CD4-positive, alpha-beta T cell (primary cell): ENCODE data around the gene MMP20. TPM values are rescaled to one million over a fixed set of nuclear protein-coding genes. Genes with fewer than 3 reads are reported as not detected.

Experiments
- ATAC-seq: fragments of 200-7000 bp; cut with Tn5 transposase; one replicate; pipeline ENCODE4 v1.10.0; 2022; ENCODE audit warnings: mild to moderate bottlenecking; ENCODE audit not compliant: poor library complexity
- CTCF ChIA-PET: fragments of 350-600 bp; sonication (Branson Sonifier 250); formaldehyde crosslinking; loops from one replicate; lab custom pipeline; 2021; ENCODE audit warnings: antibody characterized with exemption, inconsistent platforms; lab: Charles Lee
- POLR2A ChIA-PET: fragments of 350-600 bp; sonication (Branson Sonifier 250); formaldehyde crosslinking; loops from one replicate; lab custom pipeline; 2021; ENCODE audit warnings: antibody characterized with exemption, inconsistent platforms; lab: Charles Lee
- DNase-seq, 14 experiments: peaks; one replicate each; pipeline ENCODE4 v3.0.0-alpha.2; 2013 to 2020; ENCODE audit warnings: mixed read lengths in 2 of 14
- H3K27ac ChIP-seq, 2 donors: one replicate each; pipeline versions ENCODE4 v1.5.1 to v1.7.0; 2013; ENCODE audit warnings: low read length in 2 of 2, low read depth in 1 of 2, mild to moderate bottlenecking in 1 of 2
- H3K27me3 ChIP-seq, 2 experiments: 1 replicate in 1 of 2; 2 replicates in 1 of 2; pipeline versions ENCODE4 v1.6.1 to v1.7.0; 2013; ENCODE audit warnings: low read length in 2 of 2, control low read depth in 1 of 2, mild to moderate bottlenecking in 1 of 2, moderate library complexity in 1 of 2; ENCODE audit not compliant: insufficient read depth in 2 of 2, control insufficient read depth in 1 of 2
- H3K36me3 ChIP-seq: one replicate; pipeline ENCODE4 v1.6.1; 2013; ENCODE audit warnings: low read length, control low read depth; ENCODE audit not compliant: insufficient read depth
- H3K4me1 ChIP-seq: one replicate; pipeline ENCODE4 v1.6.1; 2013; ENCODE audit warnings: low read length, control low read depth; ENCODE audit not compliant: insufficient read depth
- H3K4me3 ChIP-seq: one replicate; pipeline ENCODE4 v1.5.1; 2013; ENCODE audit warnings: mild to moderate bottlenecking, low read length, moderate library complexity
- H3K9me3 ChIP-seq, 2 experiments: 1 replicate in 1 of 2; 2 replicates in 1 of 2; pipeline versions ENCODE4 v1.6.1 to v1.7.0; 2013; ENCODE audit warnings: low read length in 2 of 2, mild to moderate bottlenecking in 2 of 2, control low read depth in 1 of 2, moderate library complexity in 1 of 2; ENCODE audit not compliant: control insufficient read depth in 1 of 2, insufficient read depth in 1 of 2
- H3K27ac Mint-ChIP-seq: one replicate; pipeline ENCODE4 v1.8.0; 2020; ENCODE audit warnings: mixed read lengths
- H3K27me3 Mint-ChIP-seq: one replicate; pipeline ENCODE4 v1.8.0; 2021; ENCODE audit warnings: mixed read lengths
- H3K36me3 Mint-ChIP-seq: one replicate; pipeline ENCODE4 v1.8.0; 2021; ENCODE audit warnings: low read depth, mixed read lengths
- H3K4me1 Mint-ChIP-seq: one replicate; pipeline ENCODE4 v1.8.0; 2021; ENCODE audit warnings: low read depth, mixed read lengths
- H3K4me3 Mint-ChIP-seq: one replicate; pipeline ENCODE4 v1.8.0; 2020; ENCODE audit warnings: mild to moderate bottlenecking, mixed read lengths
- H3K9me3 Mint-ChIP-seq: one replicate; pipeline ENCODE4 v1.8.0; 2020; ENCODE audit warnings: mixed read lengths
- CTCF ChIP-seq: fragments of 200-600 bp; IDR thresholded peaks from one replicate; pipeline ENCODE4 v1.8.0; 2022; ENCODE audit warnings: antibody characterized with exemption, mild to moderate bottlenecking
- intact Hi-C, 2 experiments: fragments of 100-400 bp; cut with DNase I in 1 of 2; cut with micrococcal nuclease in 1 of 2; formaldehyde crosslinking; loops; one replicate each; pipeline versions ENCODE4 v1.15.1 to v1.9.0; 2023 to 2025; cut with DNase I, micrococcal nuclease
- total RNA-seq, 174 experiments: library from RNA in 2 of 174; stranded (reverse) in 2 of 174; gene quantifications; one replicate each; pipeline ENCODE4 v1.2.3 and lab custom pipeline; 2021 to 2026

MMP20 gene
- total RNA-seq, 2 experiments from 2014 or later: not detected

GRCh38 chr11:102582140-102582539 is 43.0 kb downstream of the MMP20 start:
- peaks cover 8% of the 10 kb centered on the region for H3K4me1 ChIP-seq
- H3K4me3 Mint-ChIP-seq: no peak overlapping the region
- H3K27ac ChIP-seq: no peak overlapping the region
- intact Hi-C loops: no loop called here
- no peaks in the 10 kb centered on the region for H3K27me3 Mint-ChIP-seq
- no peaks in the 10 kb centered on the region for H3K27me3 ChIP-seq
- no peaks in the 10 kb centered on the region for H3K36me3 Mint-ChIP-seq
- no peak overlapping the region for H3K4me3 ChIP-seq
- ChIA-PET POLR2A (no interaction called here), CTCF (no interaction called here)
- DNase-seq: no peak
- no peaks in the 10 kb centered on the region for H3K9me3 ChIP-seq
- no peak overlapping the region for H3K27ac Mint-ChIP-seq
- H3K36me3 ChIP-seq: no peaks in the 10 kb centered on the region
- H3K4me1 Mint-ChIP-seq: peaks cover 7% of the 10 kb centered on the region
- peaks cover 6% of the 10 kb centered on the region for H3K9me3 Mint-ChIP-seq
- TF ChIP-seq CTCF: no peak
- ATAC-seq: no peak

- no peak overlapping the region for H3K27ac ChIP-seq
- Mint-ChIP-seq H3K27me3 (no peaks in the 10 kb centered on the region), H3K36me3 (no peaks in the 10 kb centered on the region), H3K9me3 (peaks cover 8% of the 10 kb centered on the region), H3K4me3 (no peak overlapping the region), H3K4me1 (peaks cover 18% of the 10 kb centered on the region), H3K27ac (no peak overlapping the region)
- no peak for DNase-seq
- ChIA-PET POLR2A (no interaction called here), CTCF (no interaction called here)
- H3K27me3 ChIP-seq: no peaks in the 10 kb centered on the region
- TF ChIP-seq CTCF: no peak
- ATAC-seq: no peak
- H3K4me3 ChIP-seq: no peak overlapping the region
- no peaks in the 10 kb centered on the region for H3K36me3 ChIP-seq
- no peaks in the 10 kb centered on the region for H3K9me3 ChIP-seq
- H3K4me1 ChIP-seq: peaks cover 8% of the 10 kb centered on the region
- intact Hi-C loops: no loop called here
These were observed 44.1 kb downstream of the MMP20 start for GRCh38 chr11:102581066-102581465.

GRCh38 chr11:102580185-102580951 is 44.8 kb downstream of the MMP20 start:
- peaks cover 8% of the 10 kb centered on the region for H3K9me3 Mint-ChIP-seq
- ChIA-PET POLR2A (no interaction called here), CTCF (no interaction called here)
- H3K27me3 ChIP-seq: no peaks in the 10 kb centered on the region
- H3K27ac ChIP-seq: no peak overlapping the region
- H3K4me1 ChIP-seq: peaks cover 8% of the 10 kb centered on the region
- H3K36me3 ChIP-seq: no peaks in the 10 kb centered on the region
- TF ChIP-seq CTCF: no peak
- H3K27me3 Mint-ChIP-seq: no peaks in the 10 kb centered on the region
- ATAC-seq (no peak), DNase-seq (no peak)
- no peak overlapping the region for H3K4me3 Mint-ChIP-seq
- H3K27ac Mint-ChIP-seq: no peak overlapping the region
- peaks cover 22% of the 10 kb centered on the region for H3K4me1 Mint-ChIP-seq
- H3K9me3 ChIP-seq: no peaks in the 10 kb centered on the region
- no peaks in the 10 kb centered on the region for H3K36me3 Mint-ChIP-seq
- intact Hi-C loops: no loop called here
- H3K4me3 ChIP-seq: no peak overlapping the region
